SK-N-MC (cell line): ENCODE data around the gene RHBDL1.

Experiments
- EZH2 ChIP-seq: fragments of 200-600 bp; sonication (generic); IDR thresholded peaks from one replicate; pipeline ENCODE4 v1.6.1; 2017; ENCODE audit warnings: antibody characterized with exemption
- POLR2AphosphoS5 ChIP-seq: IDR thresholded peaks from 2 replicates; pipeline ENCODE4 v1.6.1; 2012; ENCODE audit warnings: mild to moderate bottlenecking, low read depth, low read length, borderline replicate concordance

DNA sequence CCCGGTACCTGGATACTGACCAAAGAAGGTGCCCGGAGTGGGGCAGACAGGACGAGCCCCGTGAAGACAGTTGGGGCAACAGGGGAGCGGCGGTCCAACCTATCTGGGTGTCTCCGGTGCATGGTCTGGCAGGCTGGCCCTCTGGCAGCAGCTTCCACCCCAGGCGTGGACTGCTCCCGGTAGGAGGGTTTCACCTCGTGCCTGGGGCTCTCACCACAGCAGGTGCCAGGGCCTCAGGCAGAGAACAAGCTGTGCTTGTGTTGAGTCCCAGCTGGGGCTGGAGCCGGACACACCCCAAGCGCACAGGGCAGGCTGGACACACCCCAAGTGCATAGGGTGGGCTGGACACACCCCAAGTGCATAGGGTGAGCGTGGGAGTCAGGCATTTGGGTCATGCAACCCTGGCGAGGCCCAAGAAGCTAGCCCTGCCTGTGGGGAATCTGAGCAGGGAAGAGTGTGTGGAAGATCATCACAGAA, 31.6 kb downstream of the RHBDL1 start:
- no peak for TF ChIP-seq POLR2AphosphoS5
- TF ChIP-seq EZH2 = no peak
